Measurements from ENCODE around the gene RASA3. TPM values are rescaled to one million over a fixed set of nuclear protein-coding genes. Genes with fewer than 3 reads are reported as not detected.

RASA3 gene
- total and polyA plus RNA-seq, 10 of the 15 experiments (the other 5 are each of a cell fraction or from before 2014, with no cell fraction given): 0.79 to 33.9 (median 17.6) TPM

DNA sequence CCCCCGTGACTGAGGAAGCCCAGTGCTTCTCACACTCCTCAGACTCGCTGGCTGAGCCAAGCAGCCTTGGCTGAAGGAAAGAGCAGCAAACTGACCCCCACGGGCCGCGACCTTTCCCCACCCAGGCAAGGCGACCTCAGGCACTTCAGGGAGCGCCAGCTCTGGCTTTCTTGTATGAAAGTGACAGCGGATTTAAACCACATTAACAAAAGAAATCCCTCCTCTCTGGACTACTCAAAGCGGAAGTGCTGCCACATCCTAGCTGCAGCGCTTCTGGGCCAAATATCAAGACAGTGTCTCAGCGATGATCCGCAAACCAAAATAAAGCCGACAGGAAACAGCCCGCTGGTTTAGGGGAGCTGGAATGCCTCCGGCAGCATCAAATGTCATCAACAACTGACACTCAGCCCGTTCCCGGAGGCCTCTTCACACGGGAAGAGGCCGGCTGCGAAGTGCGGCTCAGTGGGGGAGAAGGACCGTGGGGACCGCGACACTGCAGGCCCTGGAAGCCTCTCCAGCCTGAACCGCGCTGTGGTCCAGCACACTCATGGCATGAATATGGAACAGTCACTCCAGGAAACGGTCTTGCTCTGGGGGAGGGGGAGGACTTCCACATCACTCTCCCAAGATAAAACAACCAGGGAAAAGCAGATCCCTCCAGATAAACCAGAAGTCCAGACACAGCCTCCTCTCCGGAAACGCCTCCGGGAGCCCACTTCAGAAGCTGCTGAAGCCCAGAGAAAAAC is 1.4 kb downstream of the RASA3 start (continued):
- TF ChIP-seq, protein P1, sequence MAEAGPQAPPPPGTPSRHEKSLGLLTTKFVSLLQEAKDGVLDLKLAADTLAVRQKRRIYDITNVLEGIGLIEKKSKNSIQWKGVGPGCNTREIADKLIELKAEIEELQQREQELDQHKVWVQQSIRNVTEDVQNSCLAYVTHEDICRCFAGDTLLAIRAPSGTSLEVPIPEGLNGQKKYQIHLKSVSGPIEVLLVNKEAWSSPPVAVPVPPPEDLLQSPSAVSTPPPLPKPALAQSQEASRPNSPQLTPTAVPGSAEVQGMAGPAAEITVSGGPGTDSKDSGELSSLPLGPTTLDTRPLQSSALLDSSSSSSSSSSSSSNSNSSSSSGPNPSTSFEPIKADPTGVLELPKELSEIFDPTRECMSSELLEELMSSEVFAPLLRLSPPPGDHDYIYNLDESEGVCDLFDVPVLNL (IDR thresholded peaks at IDR 0.05; ENCODE audit: low read depth, low read length): no peak
- TF ChIP-seq NR2C1 (IDR thresholded peaks at IDR 0.05) (no peak), MEF2A (IDR thresholded peaks at IDR 0.05; ENCODE audit: insufficient read depth, low read depth, low read length) (no peak), EZH2 (IDR thresholded peaks at IDR 0.05; ENCODE audit: borderline replicate concordance, control insufficient read depth, low read depth, low read length) (no peak), RUNX3 (IDR thresholded peaks at IDR 0.05; ENCODE audit: low read length) (peak; percentile 9), FOXM1 (IDR thresholded peaks at IDR 0.05; ENCODE audit: low read depth, low read length) (no peak), BHLHE40 (IDR thresholded peaks at IDR 0.05; ENCODE audit: borderline replicate concordance in 1 of 2, low read depth in 2 of 2, low read length in 1 of 2) (no peak), NFYA (IDR thresholded peaks at IDR 0.05; ENCODE audit: borderline replicate concordance, low read depth, low read length) (no peak), MYC (IDR thresholded peaks at IDR 0.05; ENCODE audit: insufficient read depth, insufficient read length, insufficient replicate concordance, low read length, severe bottlenecking) (no peak), WRNIP1 (IDR thresholded peaks at IDR 0.05; ENCODE audit: borderline replicate concordance, low read depth, low read length) (no peak), GATAD2B (conservative IDR thresholded peaks at IDR 0.05; ENCODE audit: low read depth) (no peak), POLR2A (IDR thresholded peaks at IDR 0.05; ENCODE audit: low read depth, low read length) (0 out of 2 replicates have a peak, but pooled peaks have one; percentile 45)
- TF ChIP-seq, protein P2, sequence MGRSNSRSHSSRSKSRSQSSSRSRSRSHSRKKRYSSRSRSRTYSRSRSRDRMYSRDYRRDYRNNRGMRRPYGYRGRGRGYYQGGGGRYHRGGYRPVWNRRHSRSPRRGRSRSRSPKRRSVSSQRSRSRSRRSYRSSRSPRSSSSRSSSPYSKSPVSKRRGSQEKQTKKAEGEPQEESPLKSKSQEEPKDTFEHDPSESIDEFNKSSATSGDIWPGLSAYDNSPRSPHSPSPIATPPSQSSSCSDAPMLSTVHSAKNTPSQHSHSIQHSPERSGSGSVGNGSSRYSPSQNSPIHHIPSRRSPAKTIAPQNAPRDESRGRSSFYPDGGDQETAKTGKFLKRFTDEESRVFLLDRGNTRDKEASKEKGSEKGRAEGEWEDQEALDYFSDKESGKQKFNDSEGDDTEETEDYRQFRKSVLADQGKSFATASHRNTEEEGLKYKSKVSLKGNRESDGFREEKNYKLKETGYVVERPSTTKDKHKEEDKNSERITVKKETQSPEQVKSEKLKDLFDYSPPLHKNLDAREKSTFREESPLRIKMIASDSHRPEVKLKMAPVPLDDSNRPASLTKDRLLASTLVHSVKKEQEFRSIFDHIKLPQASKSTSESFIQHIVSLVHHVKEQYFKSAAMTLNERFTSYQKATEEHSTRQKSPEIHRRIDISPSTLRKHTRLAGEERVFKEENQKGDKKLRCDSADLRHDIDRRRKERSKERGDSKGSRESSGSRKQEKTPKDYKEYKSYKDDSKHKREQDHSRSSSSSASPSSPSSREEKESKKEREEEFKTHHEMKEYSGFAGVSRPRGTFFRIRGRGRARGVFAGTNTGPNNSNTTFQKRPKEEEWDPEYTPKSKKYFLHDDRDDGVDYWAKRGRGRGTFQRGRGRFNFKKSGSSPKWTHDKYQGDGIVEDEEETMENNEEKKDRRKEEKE (IDR thresholded peaks at IDR 0.05): no peak
- TF ChIP-seq, protein P3, sequence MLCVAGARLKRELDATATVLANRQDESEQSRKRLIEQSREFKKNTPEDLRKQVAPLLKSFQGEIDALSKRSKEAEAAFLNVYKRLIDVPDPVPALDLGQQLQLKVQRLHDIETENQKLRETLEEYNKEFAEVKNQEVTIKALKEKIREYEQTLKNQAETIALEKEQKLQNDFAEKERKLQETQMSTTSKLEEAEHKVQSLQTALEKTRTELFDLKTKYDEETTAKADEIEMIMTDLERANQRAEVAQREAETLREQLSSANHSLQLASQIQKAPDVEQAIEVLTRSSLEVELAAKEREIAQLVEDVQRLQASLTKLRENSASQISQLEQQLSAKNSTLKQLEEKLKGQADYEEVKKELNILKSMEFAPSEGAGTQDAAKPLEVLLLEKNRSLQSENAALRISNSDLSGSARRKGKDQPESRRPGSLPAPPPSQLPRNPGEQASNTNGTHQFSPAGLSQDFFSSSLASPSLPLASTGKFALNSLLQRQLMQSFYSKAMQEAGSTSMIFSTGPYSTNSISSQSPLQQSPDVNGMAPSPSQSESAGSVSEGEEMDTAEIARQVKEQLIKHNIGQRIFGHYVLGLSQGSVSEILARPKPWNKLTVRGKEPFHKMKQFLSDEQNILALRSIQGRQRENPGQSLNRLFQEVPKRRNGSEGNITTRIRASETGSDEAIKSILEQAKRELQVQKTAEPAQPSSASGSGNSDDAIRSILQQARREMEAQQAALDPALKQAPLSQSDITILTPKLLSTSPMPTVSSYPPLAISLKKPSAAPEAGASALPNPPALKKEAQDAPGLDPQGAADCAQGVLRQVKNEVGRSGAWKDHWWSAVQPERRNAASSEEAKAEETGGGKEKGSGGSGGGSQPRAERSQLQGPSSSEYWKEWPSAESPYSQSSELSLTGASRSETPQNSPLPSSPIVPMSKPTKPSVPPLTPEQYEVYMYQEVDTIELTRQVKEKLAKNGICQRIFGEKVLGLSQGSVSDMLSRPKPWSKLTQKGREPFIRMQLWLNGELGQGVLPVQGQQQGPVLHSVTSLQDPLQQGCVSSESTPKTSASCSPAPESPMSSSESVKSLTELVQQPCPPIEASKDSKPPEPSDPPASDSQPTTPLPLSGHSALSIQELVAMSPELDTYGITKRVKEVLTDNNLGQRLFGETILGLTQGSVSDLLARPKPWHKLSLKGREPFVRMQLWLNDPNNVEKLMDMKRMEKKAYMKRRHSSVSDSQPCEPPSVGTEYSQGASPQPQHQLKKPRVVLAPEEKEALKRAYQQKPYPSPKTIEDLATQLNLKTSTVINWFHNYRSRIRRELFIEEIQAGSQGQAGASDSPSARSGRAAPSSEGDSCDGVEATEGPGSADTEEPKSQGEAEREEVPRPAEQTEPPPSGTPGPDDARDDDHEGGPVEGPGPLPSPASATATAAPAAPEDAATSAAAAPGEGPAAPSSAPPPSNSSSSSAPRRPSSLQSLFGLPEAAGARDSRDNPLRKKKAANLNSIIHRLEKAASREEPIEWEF (IDR thresholded peaks at IDR 0.05; ENCODE audit: insufficient replicate concordance, low read depth, low read length): no peak
- TF ChIP-seq, protein P4, sequence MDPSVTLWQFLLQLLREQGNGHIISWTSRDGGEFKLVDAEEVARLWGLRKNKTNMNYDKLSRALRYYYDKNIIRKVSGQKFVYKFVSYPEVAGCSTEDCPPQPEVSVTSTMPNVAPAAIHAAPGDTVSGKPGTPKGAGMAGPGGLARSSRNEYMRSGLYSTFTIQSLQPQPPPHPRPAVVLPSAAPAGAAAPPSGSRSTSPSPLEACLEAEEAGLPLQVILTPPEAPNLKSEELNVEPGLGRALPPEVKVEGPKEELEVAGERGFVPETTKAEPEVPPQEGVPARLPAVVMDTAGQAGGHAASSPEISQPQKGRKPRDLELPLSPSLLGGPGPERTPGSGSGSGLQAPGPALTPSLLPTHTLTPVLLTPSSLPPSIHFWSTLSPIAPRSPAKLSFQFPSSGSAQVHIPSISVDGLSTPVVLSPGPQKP (IDR thresholded peaks at IDR 0.05; ENCODE audit: low read depth, low read length): no peak

All from GM12878 (cell line).